NB4 (cell line): Measurements from ENCODE around the gene GALNT17.

Experiments
- MYC ChIP-seq: IDR thresholded peaks from 2 replicates; pipeline ENCODE4 v1.6.1; 2011; ENCODE audit warnings: low read depth, low read length
- TF ChIP-seq, protein P1 (sequence below): IDR thresholded peaks from one replicate; pipeline ENCODE4 v1.5.1; 2012; ENCODE audit warnings: low read depth, low read length

DNA sequence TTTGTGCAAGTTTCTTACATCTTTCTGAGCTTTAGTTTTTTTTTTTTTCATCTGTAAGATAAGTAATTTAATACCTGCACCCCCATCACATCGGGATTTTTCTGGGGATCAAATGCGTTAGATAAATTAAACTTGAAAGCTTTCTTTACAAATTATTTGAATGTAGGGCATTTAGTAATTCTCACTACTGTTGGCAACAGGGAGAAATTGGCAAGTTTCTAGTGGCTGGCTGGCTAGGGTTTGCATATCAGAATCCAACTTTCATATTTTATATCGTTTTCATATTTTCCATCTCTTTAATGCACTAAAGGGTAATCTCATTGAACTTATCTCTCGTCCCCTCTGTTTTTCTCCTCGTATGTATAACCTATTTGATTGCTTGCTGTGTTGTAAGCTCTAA, 412.9 kb downstream of the GALNT17 start:
- TF ChIP-seq, protein P1, sequence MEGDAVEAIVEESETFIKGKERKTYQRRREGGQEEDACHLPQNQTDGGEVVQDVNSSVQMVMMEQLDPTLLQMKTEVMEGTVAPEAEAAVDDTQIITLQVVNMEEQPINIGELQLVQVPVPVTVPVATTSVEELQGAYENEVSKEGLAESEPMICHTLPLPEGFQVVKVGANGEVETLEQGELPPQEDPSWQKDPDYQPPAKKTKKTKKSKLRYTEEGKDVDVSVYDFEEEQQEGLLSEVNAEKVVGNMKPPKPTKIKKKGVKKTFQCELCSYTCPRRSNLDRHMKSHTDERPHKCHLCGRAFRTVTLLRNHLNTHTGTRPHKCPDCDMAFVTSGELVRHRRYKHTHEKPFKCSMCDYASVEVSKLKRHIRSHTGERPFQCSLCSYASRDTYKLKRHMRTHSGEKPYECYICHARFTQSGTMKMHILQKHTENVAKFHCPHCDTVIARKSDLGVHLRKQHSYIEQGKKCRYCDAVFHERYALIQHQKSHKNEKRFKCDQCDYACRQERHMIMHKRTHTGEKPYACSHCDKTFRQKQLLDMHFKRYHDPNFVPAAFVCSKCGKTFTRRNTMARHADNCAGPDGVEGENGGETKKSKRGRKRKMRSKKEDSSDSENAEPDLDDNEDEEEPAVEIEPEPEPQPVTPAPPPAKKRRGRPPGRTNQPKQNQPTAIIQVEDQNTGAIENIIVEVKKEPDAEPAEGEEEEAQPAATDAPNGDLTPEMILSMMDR, result no peak
- TF ChIP-seq MYC, result no peak
